GM20000 (cell line): ENCODE measurements around the gene TBC1D24.

Experiments
- DNase-seq: peaks from one replicate; pipeline ENCODE4 v3.0.0; 2012; ENCODE audit warnings: low spot score
- TF ChIP-seq, protein P1 (sequence below): IDR thresholded peaks from 2 replicates; pipeline ENCODE4 v1.5.1; 2012; ENCODE audit warnings: mild to moderate bottlenecking, control low read depth; ENCODE audit errors: extremely low read depth, missing control alignments

Gene TBC1D24

DNA sequence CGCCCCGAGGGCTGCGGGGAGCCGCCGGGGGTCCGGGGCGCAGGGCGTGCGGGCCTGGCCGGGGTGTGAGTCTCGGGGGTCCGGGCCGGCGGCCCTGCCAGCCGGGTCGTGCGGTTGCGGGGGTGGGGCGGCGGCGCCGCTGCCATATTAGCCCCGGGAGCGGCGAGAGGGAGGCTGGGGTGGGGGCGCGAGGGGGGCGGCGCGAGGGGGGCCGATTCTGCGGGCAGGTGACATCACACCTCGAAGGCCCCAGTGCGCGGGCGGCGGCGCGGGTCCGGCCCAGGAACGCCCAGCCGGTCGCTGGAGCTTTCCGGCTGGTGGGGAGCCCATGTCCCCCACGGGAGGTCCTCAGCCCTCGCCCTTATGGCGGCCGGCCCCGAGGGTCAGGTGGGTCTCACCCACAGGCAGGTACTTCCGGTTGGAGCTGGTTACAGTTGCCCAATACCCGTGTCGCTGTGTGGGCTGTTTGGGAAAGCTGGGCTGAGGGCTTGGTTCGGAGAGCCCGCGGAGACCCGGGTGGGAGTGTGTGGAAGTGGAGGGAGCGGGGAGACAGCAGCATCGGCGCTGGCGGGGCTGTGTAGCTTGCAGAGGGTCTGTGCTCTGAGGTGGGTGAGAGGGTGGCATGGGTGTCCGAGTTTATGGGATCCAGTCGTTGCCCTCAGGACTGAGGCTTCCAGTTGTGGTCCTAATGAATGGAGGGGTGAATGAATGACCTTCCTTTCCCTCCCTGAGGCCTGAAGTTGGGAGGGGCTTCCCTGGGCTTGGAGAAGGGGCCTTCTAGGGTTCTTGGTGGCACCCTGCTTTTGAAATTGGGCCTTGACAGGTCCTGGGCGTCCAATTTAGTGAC is 39.6 kb downstream of the TBC1D24 start:
- TF ChIP-seq, protein P1, sequence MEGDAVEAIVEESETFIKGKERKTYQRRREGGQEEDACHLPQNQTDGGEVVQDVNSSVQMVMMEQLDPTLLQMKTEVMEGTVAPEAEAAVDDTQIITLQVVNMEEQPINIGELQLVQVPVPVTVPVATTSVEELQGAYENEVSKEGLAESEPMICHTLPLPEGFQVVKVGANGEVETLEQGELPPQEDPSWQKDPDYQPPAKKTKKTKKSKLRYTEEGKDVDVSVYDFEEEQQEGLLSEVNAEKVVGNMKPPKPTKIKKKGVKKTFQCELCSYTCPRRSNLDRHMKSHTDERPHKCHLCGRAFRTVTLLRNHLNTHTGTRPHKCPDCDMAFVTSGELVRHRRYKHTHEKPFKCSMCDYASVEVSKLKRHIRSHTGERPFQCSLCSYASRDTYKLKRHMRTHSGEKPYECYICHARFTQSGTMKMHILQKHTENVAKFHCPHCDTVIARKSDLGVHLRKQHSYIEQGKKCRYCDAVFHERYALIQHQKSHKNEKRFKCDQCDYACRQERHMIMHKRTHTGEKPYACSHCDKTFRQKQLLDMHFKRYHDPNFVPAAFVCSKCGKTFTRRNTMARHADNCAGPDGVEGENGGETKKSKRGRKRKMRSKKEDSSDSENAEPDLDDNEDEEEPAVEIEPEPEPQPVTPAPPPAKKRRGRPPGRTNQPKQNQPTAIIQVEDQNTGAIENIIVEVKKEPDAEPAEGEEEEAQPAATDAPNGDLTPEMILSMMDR, result no peak
- DNase-seq, result no peak

DNA sequence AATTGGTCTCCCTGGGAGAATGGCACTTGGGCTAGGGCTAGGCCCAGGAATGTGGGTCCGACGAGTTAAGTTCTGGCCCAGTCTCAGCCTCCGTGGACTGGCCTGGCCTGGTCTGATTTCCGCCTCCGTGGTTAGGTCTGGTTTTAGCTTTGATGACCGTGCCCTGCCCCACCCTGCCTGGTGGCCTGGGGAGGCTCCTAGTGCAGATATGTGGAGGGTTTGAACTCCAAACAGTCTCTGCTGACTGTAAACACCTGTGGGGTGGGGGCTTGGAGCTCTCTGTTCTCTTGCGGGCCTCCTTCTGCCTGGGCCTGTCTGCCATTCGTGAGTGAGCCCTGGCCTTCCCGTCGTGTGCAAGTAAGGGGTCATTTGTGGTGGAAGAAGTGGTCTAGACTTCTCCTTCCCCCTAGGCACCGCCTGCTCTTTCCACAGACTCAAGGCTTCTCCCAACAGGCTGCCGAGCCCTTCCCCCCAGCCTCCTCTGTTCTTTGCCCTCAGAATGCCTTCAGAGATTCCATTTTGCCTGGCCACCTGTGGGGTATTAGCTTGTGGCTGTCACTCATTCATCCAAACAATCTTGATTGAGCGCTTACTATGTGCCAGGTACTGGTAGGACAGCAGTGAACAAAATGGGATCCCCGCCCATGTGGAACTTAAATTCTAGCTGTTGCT is 40.4 kb downstream of the TBC1D24 start:
- no peak for DNase-seq
- TF ChIP-seq, protein P1, result no peak

DNA sequence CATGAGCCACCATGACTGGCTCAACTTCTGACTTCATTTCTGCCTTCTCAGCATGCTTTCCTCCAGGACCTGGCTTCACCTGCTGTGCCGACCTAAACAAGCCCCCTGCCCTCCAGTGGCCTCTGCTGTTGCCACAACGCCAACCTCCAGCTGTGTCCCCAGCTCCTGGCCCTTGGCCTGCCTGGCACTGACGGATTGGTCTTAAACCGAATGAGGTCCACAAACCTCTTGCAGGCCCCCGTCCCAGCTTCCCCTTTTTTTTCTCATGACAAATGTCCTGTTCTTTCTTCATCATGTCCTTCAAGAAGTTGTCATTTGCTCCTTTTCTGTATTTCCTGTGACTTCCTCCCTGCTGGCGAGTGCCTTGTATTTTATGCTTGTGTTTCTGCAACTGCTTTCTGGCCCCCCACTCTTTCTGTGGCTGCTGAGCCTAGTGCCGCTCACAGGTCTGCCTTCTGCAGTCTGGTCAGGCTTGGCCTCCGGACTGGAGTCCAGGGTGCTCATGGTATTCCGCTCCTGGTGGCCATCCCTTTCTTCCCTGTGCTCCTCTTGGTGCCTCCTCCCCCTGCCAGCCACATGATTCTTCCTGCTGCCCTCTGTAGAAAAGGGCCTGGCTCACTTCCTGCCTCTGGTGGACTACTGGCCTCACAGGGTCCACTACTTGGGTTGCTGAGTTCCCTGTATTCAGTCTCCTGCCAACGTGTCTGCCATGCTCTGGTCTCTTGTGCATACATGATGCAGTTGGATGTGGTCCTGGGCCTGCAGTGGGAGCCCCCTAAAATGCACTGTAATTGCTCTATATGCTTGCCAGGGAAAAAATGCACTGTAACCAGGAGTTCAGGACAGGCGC is 41.7 kb downstream of the TBC1D24 start:
- no peak for DNase-seq
- TF ChIP-seq, protein P1, result no peak

DNA sequence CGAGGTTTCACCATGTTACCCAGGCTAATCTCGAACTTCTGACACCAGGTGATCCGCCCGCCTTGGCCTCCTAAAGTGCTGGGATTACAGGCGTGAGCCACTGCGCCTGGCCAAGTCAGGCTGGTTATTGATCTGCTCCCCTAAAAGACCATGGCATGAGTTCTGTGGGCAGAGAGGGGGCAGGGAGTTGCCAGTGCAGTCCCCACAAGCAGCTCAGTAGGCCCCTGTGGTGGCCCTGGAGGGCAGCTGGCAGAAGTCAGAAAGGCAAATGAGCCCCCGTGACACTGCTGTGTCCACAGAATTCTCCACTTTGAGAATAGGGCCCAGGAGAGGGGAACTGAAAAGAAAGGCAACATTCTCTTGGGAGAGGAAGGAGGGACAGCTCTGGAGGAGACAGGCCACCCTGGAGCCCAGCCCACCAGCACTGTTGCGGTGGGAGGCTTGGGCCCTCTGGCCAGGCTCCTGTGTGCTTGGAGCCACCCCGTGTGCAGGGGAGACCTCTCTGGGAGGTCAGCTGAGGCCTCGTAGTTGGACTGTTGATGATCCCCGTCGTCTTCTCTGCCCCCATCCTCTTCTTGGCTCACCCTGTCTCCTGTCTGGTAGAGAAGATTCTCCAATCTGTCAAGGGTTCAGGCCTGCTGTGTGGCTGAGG is 43.2 kb downstream of the TBC1D24 start:
- DNase-seq, result no peak
- TF ChIP-seq, protein P1, result no peak

DNA sequence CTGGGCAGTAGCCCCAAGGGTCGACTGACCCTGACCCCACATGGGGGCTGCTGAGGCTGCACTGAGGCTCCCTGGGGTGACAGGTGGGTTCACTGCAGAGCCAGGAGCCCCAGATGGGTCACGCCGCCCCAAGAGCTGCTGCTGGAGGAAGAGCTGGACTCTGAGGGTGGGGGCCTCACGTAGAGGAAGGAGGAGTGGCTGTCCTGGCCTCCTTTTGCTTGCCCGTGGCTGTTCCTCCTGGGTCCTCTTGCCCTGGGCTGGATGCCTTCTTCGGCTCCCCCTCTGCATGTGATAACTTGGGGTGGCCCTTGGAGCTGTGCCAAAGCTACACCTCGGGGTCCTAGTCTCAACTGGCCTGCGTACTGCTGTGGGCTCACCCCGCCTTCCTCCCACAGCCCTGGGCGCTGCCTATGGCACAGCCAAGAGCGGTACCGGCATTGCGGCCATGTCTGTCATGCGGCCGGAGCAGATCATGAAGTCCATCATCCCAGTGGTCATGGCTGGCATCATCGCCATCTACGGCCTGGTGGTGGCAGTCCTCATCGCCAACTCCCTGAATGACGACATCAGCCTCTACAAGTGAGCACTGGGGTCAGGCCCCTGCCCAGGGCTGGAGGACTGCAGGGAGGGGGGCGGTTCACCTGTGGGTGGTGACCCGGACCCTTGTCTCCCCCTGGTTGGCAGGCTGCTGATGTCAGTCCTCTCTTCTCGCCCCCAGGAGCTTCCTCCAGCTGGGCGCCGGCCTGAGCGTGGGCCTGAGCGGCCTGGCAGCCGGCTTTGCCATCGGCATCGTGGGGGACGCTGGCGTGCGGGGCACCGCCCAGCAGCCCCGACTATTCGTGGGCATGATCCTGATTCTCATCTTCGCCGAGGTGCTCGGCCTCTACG is 44.1 kb downstream of the TBC1D24 start:
- TF ChIP-seq, protein P1, result no peak
- DNase-seq, result no peak

DNA sequence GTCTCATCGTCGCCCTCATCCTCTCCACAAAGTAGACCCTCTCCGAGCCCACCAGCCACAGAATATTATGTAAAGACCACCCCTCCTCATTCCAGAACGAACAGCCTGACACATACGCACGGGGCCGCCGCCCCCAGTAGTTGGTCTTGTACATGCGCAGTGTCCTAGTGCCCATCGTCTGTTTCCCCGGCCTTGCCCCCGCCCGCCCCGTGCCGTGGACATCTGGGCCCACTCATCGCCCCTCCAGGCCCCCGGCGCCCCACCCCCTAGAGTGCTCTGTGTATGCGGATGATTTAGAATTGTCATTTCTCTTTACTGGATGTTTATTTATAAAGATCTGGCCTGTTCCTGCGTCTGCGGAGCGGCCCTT is 44.8 kb downstream of the TBC1D24 start:
- no peak for DNase-seq
- TF ChIP-seq, protein P1, result no peak
